IMR-90 (cell line): ENCODE measurements around the gene SNX2. TPM values are rescaled to one million over a fixed set of nuclear protein-coding genes. Genes with fewer than 3 reads are reported as not detected.
A peak's percentile ranks its signal among the peaks of the same experiment; 100 is the strongest.

Source experiments
- ATAC-seq: fragments of 200-7000 bp; cut with Tn5 transposase; 2 replicates; pipeline ENCODE4 v1.9.1; 2020; ENCODE audit warnings: low read depth, mild to moderate bottlenecking, moderate library complexity
- BruUV-seq: library from RNA; stranded (reverse); fragments of 400-500 nt; replicated peaks from 2 replicates; lab custom pipeline; 2021; lab: Mats Ljungman, UMichigan
- CTCF ChIA-PET: fragments of 300-600 bp; formaldehyde crosslinking; extraction: SDS; loops from one replicate; lab custom pipeline; 2021; ENCODE audit warnings: antibody characterized with exemption; lab: Yijun Ruan, JAX
- POLR2A ChIA-PET: fragments of 300-600 bp; sonication (Branson Sonifier 250); formaldehyde crosslinking; loops from one replicate; lab custom pipeline; 2022; ENCODE audit warnings: antibody characterized with exemption; ENCODE audit not compliant: unreplicated experiment; lab: Charles Lee
- DNase-seq: peaks from one replicate; pipeline ENCODE4 v3.0.0; 2013
- H2AFZ ChIP-seq: replicated peaks from 2 replicates; pipeline ENCODE3; 2013; ENCODE audit warnings: low read length, mild to moderate bottlenecking; ENCODE audit not compliant: poor library complexity
- H2AK5ac ChIP-seq: 2 replicates; pipeline ENCODE4 v1.6.1; 2013; ENCODE audit warnings: low read depth, low read length, inconsistent platforms
- H2AK9ac ChIP-seq: replicated peaks from 2 replicates; pipeline ENCODE3; 2013; ENCODE audit warnings: mild to moderate bottlenecking, low read depth, low read length, moderate library complexity; ENCODE audit not compliant: poor library complexity
- H2BK120ac ChIP-seq: 2 replicates; pipeline ENCODE4 v1.6.1; 2013; ENCODE audit warnings: low read depth, low read length, inconsistent platforms
- H2BK15ac ChIP-seq: 3 replicates; pipeline ENCODE4 v1.6.1; 2013; ENCODE audit warnings: low read depth, low read length, inconsistent platforms
- H2BK20ac ChIP-seq: 2 replicates; pipeline ENCODE4 v1.6.1; 2013; ENCODE audit warnings: low read depth, mild to moderate bottlenecking, inconsistent platforms, low read length, moderate library complexity
- H2BK5ac ChIP-seq: 2 replicates; pipeline ENCODE4 v1.6.1; 2013; ENCODE audit warnings: mild to moderate bottlenecking, low read depth, low read length, inconsistent platforms; ENCODE audit not compliant: poor library complexity, severe bottlenecking
- H3K14ac ChIP-seq: replicated peaks from 2 replicates; pipeline ENCODE4 v1.6.1; 2013; ENCODE audit warnings: low read depth, low read length, inconsistent platforms
- H3K18ac ChIP-seq: 2 replicates; pipeline ENCODE4 v1.6.1; 2013; ENCODE audit warnings: low read depth, low read length, control low read depth
- H3K23ac ChIP-seq: 2 replicates; pipeline ENCODE4 v1.6.1; 2013; ENCODE audit warnings: low read depth, low read length, inconsistent platforms
- H3K27ac ChIP-seq: 2 replicates; pipeline ENCODE4 v1.5.1; 2013; ENCODE audit warnings: mild to moderate bottlenecking, control low read depth, low read length; ENCODE audit not compliant: insufficient read depth
- H3K27me3 ChIP-seq: 2 replicates; pipeline ENCODE4 v1.6.1; 2013; ENCODE audit warnings: low read length; ENCODE audit not compliant: control insufficient read depth, insufficient read depth
- H3K36me3 ChIP-seq: 2 replicates; pipeline ENCODE4 v1.6.1; 2013; ENCODE audit warnings: low read length, mixed read lengths; ENCODE audit not compliant: control insufficient read depth, insufficient read depth
- H3K4ac ChIP-seq: 2 replicates; pipeline ENCODE4 v1.6.1; 2013; ENCODE audit warnings: low read depth, low read length, inconsistent platforms
- H3K4me1 ChIP-seq: 2 replicates; pipeline ENCODE4 v1.6.1; 2013; ENCODE audit warnings: low read length, mixed read lengths; ENCODE audit not compliant: control insufficient read depth, insufficient read depth
- H3K4me2 ChIP-seq: 2 replicates; pipeline ENCODE4 v1.6.1; 2013; ENCODE audit warnings: low read depth, mild to moderate bottlenecking, control low read depth, low read length, moderate library complexity
- H3K4me3 ChIP-seq: 2 replicates; pipeline ENCODE4 v1.5.1; 2013; ENCODE audit warnings: low read depth, mild to moderate bottlenecking, control low read depth, low read length, moderate library complexity; ENCODE audit not compliant: insufficient read depth
- H3K56ac ChIP-seq: 2 replicates; pipeline ENCODE4 v1.6.1; 2013; ENCODE audit warnings: low read length, inconsistent platforms; ENCODE audit not compliant: insufficient read depth; ENCODE audit errors: extremely low read depth
- H3K79me1 ChIP-seq, 2 experiments: 2 replicates each; pipeline ENCODE4 v1.6.1; 2013; ENCODE audit warnings: low read length in 2 of 2, inconsistent platforms in 1 of 2, low read depth in 1 of 2
- H3K9ac ChIP-seq: 2 replicates; pipeline ENCODE4 v1.6.1; 2013; ENCODE audit warnings: low read depth, low read length, control low read depth
- H3K9me1 ChIP-seq: 2 replicates; pipeline ENCODE4 v1.6.1; 2013; ENCODE audit warnings: low read length, inconsistent platforms; ENCODE audit not compliant: insufficient read depth
- H3K9me3 ChIP-seq: 2 replicates; pipeline ENCODE4 v1.6.1; 2013; ENCODE audit warnings: low read length; ENCODE audit not compliant: control insufficient read depth, insufficient read depth
- H4K20me1 ChIP-seq: 2 replicates; pipeline ENCODE4 v1.6.1; 2013; ENCODE audit warnings: low read length, inconsistent platforms; ENCODE audit not compliant: insufficient read depth
- H4K5ac ChIP-seq: 2 replicates; pipeline ENCODE4 v1.6.1; 2013; ENCODE audit warnings: mild to moderate bottlenecking, low read depth, low read length, control low read depth
- H4K8ac ChIP-seq, 2 experiments: 2 replicates each; pipeline ENCODE4 v1.6.1; 2013; ENCODE audit warnings: low read depth in 2 of 2, low read length in 2 of 2, control low read depth in 1 of 2, inconsistent platforms in 1 of 2
- H4K91ac ChIP-seq: 2 replicates; pipeline ENCODE4 v1.6.1; 2013; ENCODE audit warnings: low read depth, low read length, inconsistent platforms; ENCODE audit not compliant: insufficient read depth
- BHLHE40 ChIP-seq: fragments of 150-350 bp; IDR thresholded peaks from 2 replicates; pipeline ENCODE4 v1.6.1; 2016; ENCODE audit warnings: mild to moderate bottlenecking, low read depth, low read length
- CEBPB ChIP-seq: IDR thresholded peaks from 2 replicates; pipeline ENCODE4 v1.6.1; 2012; ENCODE audit warnings: low read depth, low read length, improper control_type of control experiment
- CHD1 ChIP-seq: IDR thresholded peaks from 2 replicates; pipeline ENCODE4 v1.6.1; 2012; ENCODE audit warnings: low read depth, low read length, improper control_type of control experiment
- FOS ChIP-seq: fragments of 150-350 bp; IDR thresholded peaks from 2 replicates; pipeline ENCODE4 v1.6.1; 2016; ENCODE audit warnings: low read depth, low read length
- MAFK ChIP-seq: IDR thresholded peaks from 2 replicates; pipeline ENCODE4 v1.6.1; 2012; ENCODE audit warnings: low read depth, low read length, improper control_type of control experiment
- MAZ ChIP-seq: IDR thresholded peaks from 2 replicates; pipeline ENCODE4 v1.6.1; 2012; ENCODE audit warnings: low read depth, mild to moderate bottlenecking, low read length, improper control_type of control experiment, moderate library complexity, borderline replicate concordance
- MXI1 ChIP-seq: IDR thresholded peaks from 2 replicates; pipeline ENCODE4 v1.6.1; 2012; ENCODE audit warnings: low read depth, mild to moderate bottlenecking, low read length, moderate library complexity, borderline replicate concordance
- NFE2L2 ChIP-seq: fragments of 150-350 bp; IDR thresholded peaks from 2 replicates; pipeline ENCODE4 v1.6.1; 2016; ENCODE audit warnings: low read depth, mild to moderate bottlenecking, low read length
- POLR2A ChIP-seq: IDR thresholded peaks from 2 replicates; pipeline ENCODE4 v1.6.1; 2012; ENCODE audit warnings: mild to moderate bottlenecking, low read depth, low read length
- RAD21 ChIP-seq: IDR thresholded peaks from 2 replicates; pipeline ENCODE4 v1.6.1; 2012; ENCODE audit warnings: low read length, improper control_type of control experiment
- RCOR1 ChIP-seq: IDR thresholded peaks from 2 replicates; pipeline ENCODE4 v1.6.1; 2012; ENCODE audit warnings: mild to moderate bottlenecking, low read length, improper control_type of control experiment; ENCODE audit not compliant: insufficient replicate concordance
- RFX5 ChIP-seq: IDR thresholded peaks from 2 replicates; pipeline ENCODE4 v1.8.0; 2012; ENCODE audit warnings: low read depth, mild to moderate bottlenecking, low read length, moderate library complexity
- SMC3 ChIP-seq: fragments of 150-350 bp; IDR thresholded peaks from 2 replicates; pipeline ENCODE4 v1.6.1; 2016; ENCODE audit warnings: low read depth, mild to moderate bottlenecking, antibody characterized with exemption, low read length, moderate library complexity
- WGBS, 2 experiments: methylation state at CpG; one replicate each; pipeline versions ENCODE4 v1.1.5 to v1.1.7; 2013; ENCODE audit warnings: missing lambda C conversion rate in 2 of 2; ENCODE audit not compliant: insufficient read length in 1 of 2; ENCODE audit errors: extremely low coverage in 2 of 2; 5-methylcytosine and 5-hydroxymethylcytosine counted together
- dilution Hi-C: fragments of 300-500 bp; cut with HindIII; formaldehyde crosslinking; loops from one replicate; pipeline ENCODE4 v1.14.3; 2018; ENCODE audit warnings: low sequenced_read_pairs; ENCODE audit not compliant: unreplicated experiment
- in situ Hi-C: fragments of 300-500 bp; cut with MboI; formaldehyde crosslinking; loops from 3 replicates; pipeline ENCODE4 v1.14.3; 2019; ENCODE audit warnings: low sequenced_read_pairs, inconsistent platforms, mixed read lengths
- intact Hi-C: fragments of 100-400 bp; cut with micrococcal nuclease; formaldehyde crosslinking; loops from 2 replicates; pipeline ENCODE4 v1.10.0; 2022
- polyA plus RNA-seq, 3 experiments: library from polyadenylated mRNA; depleted of rRNA; stranded (reverse); fragments of >200 nt; gene quantifications; 2 replicates each; pipeline ENCODE4 v1.2.3, GENCODE V29; 2012; ENCODE audit warnings: low replicate concordance in 1 of 3
- total RNA-seq: library from RNA; depleted of rRNA; stranded (reverse); fragments of >200 nt; gene quantifications from 2 replicates; pipeline ENCODE4 v1.2.3, GENCODE V29; 2012
- TF ChIP-seq, protein P1 (sequence below): fragments of 150-350 bp; IDR thresholded peaks from 2 replicates; pipeline ENCODE4 v1.6.1; 2016; ENCODE audit warnings: low read depth, mild to moderate bottlenecking, low read length, moderate library complexity, borderline replicate concordance
- TF ChIP-seq, protein P2 (sequence below): conservative IDR thresholded peaks from 2 replicates; pipeline ENCODE4 v1.5.1; 2012; ENCODE audit warnings: mild to moderate bottlenecking, low read depth, low read length, improper control_type of control experiment
- TF ChIP-seq, protein P3 (sequence below): fragments of 150-350 bp; IDR thresholded peaks from 2 replicates; pipeline ENCODE4 v1.6.1; 2017; ENCODE audit warnings: mild to moderate bottlenecking, antibody characterized with exemption, low read length, low read depth

SNX2 gene
- total and polyA plus RNA-seq, 2 of the 4 experiments (the other 2 are of a cell fraction) = 26.3 to 52.9 TPM

DNA sequence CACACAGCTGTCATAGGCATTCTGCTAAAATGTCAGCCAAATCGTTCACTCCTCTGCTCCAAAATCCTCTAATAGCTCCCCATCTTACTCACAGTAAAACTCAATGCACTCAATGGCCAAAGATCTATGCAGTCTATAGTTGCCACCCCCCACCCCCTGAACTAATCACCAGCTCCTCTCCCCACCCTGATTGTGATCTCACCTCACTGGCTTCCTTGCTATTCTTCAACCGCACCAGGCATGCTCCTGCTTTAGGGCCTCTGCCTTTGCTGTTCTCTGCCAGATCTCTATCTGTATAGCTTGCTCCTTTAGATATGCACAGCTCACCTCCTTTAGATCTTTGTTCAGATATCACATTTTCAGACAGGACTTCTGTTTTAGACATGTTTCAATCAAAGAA lies 33.2 kb upstream of the SNX2 start:
- H3K27ac ChIP-seq = no peak overlapping the region
- dilution Hi-C loops = no loop called here
- DNase-seq (peak; percentile 13), ATAC-seq (0 out of 2 replicates have a peak, but pooled peaks have one; percentile 32)
- no peak overlapping the region for H2AFZ ChIP-seq
- H3K9ac ChIP-seq = no peak overlapping the region
- H3K4ac ChIP-seq = no peak overlapping the region
- H4K8ac ChIP-seq = no peak overlapping the region
- in situ Hi-C loops = no loop called here
- whole genome bisulfite sequencing, 2 experiments = 82% methylated on average over 2 of the region's 2 CpGs; no CpG with 5 or more reads in 1 of the 2 experiments
- TF ChIP-seq, protein P1, sequence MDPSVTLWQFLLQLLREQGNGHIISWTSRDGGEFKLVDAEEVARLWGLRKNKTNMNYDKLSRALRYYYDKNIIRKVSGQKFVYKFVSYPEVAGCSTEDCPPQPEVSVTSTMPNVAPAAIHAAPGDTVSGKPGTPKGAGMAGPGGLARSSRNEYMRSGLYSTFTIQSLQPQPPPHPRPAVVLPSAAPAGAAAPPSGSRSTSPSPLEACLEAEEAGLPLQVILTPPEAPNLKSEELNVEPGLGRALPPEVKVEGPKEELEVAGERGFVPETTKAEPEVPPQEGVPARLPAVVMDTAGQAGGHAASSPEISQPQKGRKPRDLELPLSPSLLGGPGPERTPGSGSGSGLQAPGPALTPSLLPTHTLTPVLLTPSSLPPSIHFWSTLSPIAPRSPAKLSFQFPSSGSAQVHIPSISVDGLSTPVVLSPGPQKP = no peak
- TF ChIP-seq, protein P2, sequence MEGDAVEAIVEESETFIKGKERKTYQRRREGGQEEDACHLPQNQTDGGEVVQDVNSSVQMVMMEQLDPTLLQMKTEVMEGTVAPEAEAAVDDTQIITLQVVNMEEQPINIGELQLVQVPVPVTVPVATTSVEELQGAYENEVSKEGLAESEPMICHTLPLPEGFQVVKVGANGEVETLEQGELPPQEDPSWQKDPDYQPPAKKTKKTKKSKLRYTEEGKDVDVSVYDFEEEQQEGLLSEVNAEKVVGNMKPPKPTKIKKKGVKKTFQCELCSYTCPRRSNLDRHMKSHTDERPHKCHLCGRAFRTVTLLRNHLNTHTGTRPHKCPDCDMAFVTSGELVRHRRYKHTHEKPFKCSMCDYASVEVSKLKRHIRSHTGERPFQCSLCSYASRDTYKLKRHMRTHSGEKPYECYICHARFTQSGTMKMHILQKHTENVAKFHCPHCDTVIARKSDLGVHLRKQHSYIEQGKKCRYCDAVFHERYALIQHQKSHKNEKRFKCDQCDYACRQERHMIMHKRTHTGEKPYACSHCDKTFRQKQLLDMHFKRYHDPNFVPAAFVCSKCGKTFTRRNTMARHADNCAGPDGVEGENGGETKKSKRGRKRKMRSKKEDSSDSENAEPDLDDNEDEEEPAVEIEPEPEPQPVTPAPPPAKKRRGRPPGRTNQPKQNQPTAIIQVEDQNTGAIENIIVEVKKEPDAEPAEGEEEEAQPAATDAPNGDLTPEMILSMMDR = no peak
- TF ChIP-seq BHLHE40 (no peak), NFE2L2 (no peak), POLR2A (no peak), CEBPB (no peak), CHD1 (no peak), SMC3 (no peak), MAFK (no peak), RFX5 (no peak), MAZ (no peak), FOS (no peak), MXI1 (no peak), RCOR1 (no peak), RAD21 (no peak)
- TF ChIP-seq, protein P3, sequence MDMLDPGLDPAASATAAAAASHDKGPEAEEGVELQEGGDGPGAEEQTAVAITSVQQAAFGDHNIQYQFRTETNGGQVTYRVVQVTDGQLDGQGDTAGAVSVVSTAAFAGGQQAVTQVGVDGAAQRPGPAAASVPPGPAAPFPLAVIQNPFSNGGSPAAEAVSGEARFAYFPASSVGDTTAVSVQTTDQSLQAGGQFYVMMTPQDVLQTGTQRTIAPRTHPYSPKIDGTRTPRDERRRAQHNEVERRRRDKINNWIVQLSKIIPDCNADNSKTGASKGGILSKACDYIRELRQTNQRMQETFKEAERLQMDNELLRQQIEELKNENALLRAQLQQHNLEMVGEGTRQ = no peak
- H3K23ac ChIP-seq = no peak overlapping the region
- no peak overlapping the region for H3K4me2 ChIP-seq
- H3K18ac ChIP-seq = no peak overlapping the region
- no peak overlapping the region for H2BK120ac ChIP-seq
- no peaks in the 10 kb centered on the region for H3K79me1 ChIP-seq
- no peak overlapping the region for H3K4me3 ChIP-seq
- H2AK9ac ChIP-seq = no peak overlapping the region
- no peaks in the 10 kb centered on the region for H3K9me1 ChIP-seq
- H3K36me3 ChIP-seq = no peaks in the 10 kb centered on the region
- H2BK20ac ChIP-seq = no peak overlapping the region
- H3K14ac ChIP-seq = no peak overlapping the region
- CTCF ChIA-PET = interaction anchor here (0.6 kb wide), 1 partner anchor 302 kb away, joined by 4 read pairs; no protein-coding TSS in a partner anchor
- no peaks in the 10 kb centered on the region for H4K20me1 ChIP-seq
- no peaks in the 10 kb centered on the region for H3K4me1 ChIP-seq
- no peaks in the 10 kb centered on the region for H3K9me3 ChIP-seq
- H4K5ac ChIP-seq = no peak overlapping the region
- H4K91ac ChIP-seq = no peak overlapping the region
- no TSS peak for BruUV-seq
- H2BK5ac ChIP-seq = no peak overlapping the region
- H2BK15ac ChIP-seq = no peak overlapping the region
- H3K27me3 ChIP-seq = peaks cover 2% of the 10 kb centered on the region
- POLR2A ChIA-PET = no interaction called here
- no peak overlapping the region for H2AK5ac ChIP-seq
- intact Hi-C loops = no loop called here
- H3K56ac ChIP-seq = no peak overlapping the region
